Measurements from ENCODE around the gene TST. TPM values are rescaled to one million over a fixed set of nuclear protein-coding genes. Genes with fewer than 3 reads are reported as not detected.
"Not testable (repeated sequence)": the region's sequence is repeated elsewhere in the genome, so short reads cannot be mapped to it uniquely, and the experiment has no call there.

Gene TST
- total and polyA plus RNA-seq, 2 experiments from 2014 or later, result 17.2 to 44.5 TPM

DNA sequence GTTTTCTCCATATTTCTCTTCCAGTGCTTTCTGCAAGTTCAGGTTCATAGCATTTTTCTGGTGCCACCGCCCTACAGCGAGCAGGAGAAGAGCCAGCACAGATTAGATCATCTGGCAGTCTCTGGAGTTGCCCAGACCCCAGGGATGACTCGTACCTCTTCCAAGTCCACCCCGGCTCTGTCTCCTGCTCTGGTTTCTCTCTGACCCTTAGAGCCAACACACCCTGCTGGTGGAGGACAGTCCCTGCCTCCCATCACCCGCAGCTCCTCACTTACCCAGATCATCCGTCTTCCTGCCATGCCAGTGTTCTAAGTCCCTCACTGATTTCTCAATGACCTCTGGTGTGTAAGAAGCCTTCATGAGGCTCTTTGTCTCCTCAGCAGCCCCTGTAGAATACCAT, 28.0 kb downstream of the TST start:
- Histone ChIP-seq H4K20me1 (ENCODE audit: insufficient read depth) (no peaks in the 10 kb centered on the region), H3K4me2 (ENCODE audit: unreplicated experiment) (no peak overlapping the region), H3K4me1 (ENCODE audit: insufficient read depth) (no peaks in the 10 kb centered on the region), H3K4me3 (no peak overlapping the region), H3K79me2 (ENCODE audit: insufficient read depth) (no peaks in the 10 kb centered on the region), H3K9me2 (ENCODE audit: insufficient read depth) (no peaks in the 10 kb centered on the region), H3K36me3 (ENCODE audit: low read depth) (no peaks in the 10 kb centered on the region), H3K27ac (no peak overlapping the region), H2AFZ (no peak overlapping the region), H3K9me3 (ENCODE audit: low read depth) (no peaks in the 10 kb centered on the region), H3K27me3 (replicated peaks; ENCODE audit: insufficient read depth) (peaks cover 55% of the 10 kb centered on the region), H3F3A (ENCODE audit: insufficient read depth) (no peaks in the 10 kb centered on the region), H3K9ac (no peak overlapping the region)
- 35 to 41% methylated on average over 5 to 6 of the region's 6 CpGs for WGBS, 2 experiments (ENCODE audit: low coverage in 1 of 2, low lambda C conversion rate in 2 of 2, missing lambda C conversion rate in 2 of 2)
- TF ChIP-seq EZH2phosphoT487 (IDR thresholded peaks at IDR 0.05; ENCODE audit: insufficient read depth, low read depth), result no peak
- no peak for TF ChIP-seq EZH2 (IDR thresholded peaks at IDR 0.05; ENCODE audit: insufficient read depth, poor library complexity, severe bottlenecking)
- DNase-seq, result no peak
- in situ Hi-C loops (cut with MboI), result no loop called here

DNA sequence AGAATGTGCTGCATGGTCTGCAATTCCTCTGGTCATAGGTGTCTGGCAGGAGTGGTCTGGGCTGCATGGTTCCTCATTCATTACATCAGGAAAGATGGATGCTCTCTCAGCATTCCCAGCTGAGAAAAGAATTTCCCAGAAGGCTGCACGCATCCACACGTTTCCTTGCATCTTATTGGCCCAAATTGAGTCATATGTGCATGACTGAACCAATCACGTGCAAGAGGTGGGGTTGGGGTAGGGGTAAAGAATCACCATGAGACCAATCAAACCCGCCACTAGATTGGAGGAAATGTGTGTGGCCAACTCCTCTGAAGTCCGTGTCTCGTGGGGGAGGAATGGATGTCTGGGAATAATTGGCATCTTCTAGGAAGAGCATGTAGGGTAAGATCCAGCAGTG, 28.8 kb downstream of the TST start:
- Histone ChIP-seq H3K27ac (no peak overlapping the region), H3K9me3 (ENCODE audit: low read depth) (no peaks in the 10 kb centered on the region), H3K27me3 (replicated peaks; ENCODE audit: insufficient read depth) (peaks cover 47% of the 10 kb centered on the region), H3F3A (ENCODE audit: insufficient read depth) (no peaks in the 10 kb centered on the region), H3K36me3 (ENCODE audit: low read depth) (no peaks in the 10 kb centered on the region), H3K4me2 (ENCODE audit: unreplicated experiment) (no peak overlapping the region), H2AFZ (no peak overlapping the region), H3K9me2 (ENCODE audit: insufficient read depth) (no peaks in the 10 kb centered on the region), H4K20me1 (ENCODE audit: insufficient read depth) (no peaks in the 10 kb centered on the region), H3K4me1 (ENCODE audit: insufficient read depth) (no peaks in the 10 kb centered on the region), H3K4me3 (no peak overlapping the region), H3K79me2 (ENCODE audit: insufficient read depth) (no peaks in the 10 kb centered on the region), H3K9ac (no peak overlapping the region)
- no peak for DNase-seq
- WGBS, 2 experiments (ENCODE audit: low coverage in 1 of 2, low lambda C conversion rate in 2 of 2, missing lambda C conversion rate in 2 of 2), result 43 to 51% methylated on average over 6 of the region's 6 CpGs
- in situ Hi-C loops (cut with MboI), result no loop called here
- TF ChIP-seq EZH2phosphoT487 (IDR thresholded peaks at IDR 0.05; ENCODE audit: insufficient read depth, low read depth), result no peak
- no peak for TF ChIP-seq EZH2 (IDR thresholded peaks at IDR 0.05; ENCODE audit: insufficient read depth, poor library complexity, severe bottlenecking)

DNA sequence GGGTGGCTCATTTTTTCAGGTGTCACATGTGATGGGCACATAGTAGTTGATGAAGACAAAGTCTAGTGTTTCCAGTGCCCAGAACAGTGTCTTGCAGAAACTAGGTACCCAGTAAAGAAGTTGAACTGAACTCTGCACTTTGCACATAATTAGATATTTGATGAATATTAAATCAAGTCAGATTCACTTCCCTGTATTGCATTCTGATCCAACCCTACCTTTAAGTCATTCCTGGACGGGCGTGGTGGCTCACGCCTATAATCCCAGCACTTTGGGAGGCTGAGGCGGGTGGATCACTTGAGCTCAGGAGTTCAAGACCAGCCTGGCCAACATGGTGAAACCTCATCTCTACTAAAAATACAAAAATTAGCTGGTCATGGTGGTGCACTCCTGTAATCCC, 30.2 kb downstream of the TST start:
- H2AFZ ChIP-seq; H3K9me2 ChIP-seq (ENCODE audit: insufficient read depth); H3K79me2 ChIP-seq (ENCODE audit: insufficient read depth); H3K36me3 ChIP-seq (ENCODE audit: low read depth); H3F3A ChIP-seq (ENCODE audit: insufficient read depth); DNase-seq; H3K9me3 ChIP-seq (ENCODE audit: low read depth); H3K4me3 ChIP-seq; H4K20me1 ChIP-seq (ENCODE audit: insufficient read depth); H3K4me2 ChIP-seq (ENCODE audit: unreplicated experiment); H3K9ac ChIP-seq; H3K27ac ChIP-seq; H3K4me1 ChIP-seq (ENCODE audit: insufficient read depth): not testable (repeated sequence)
- peaks cover 47% of the 10 kb centered on the region for H3K27me3 ChIP-seq (replicated peaks; ENCODE audit: insufficient read depth)
- in situ Hi-C loops (cut with MboI), result loop anchor here (10.0 kb wide), 1 partner anchor 204 kb away; no protein-coding TSS in a partner anchor
- WGBS, 2 experiments (ENCODE audit: low coverage in 1 of 2, low lambda C conversion rate in 2 of 2, missing lambda C conversion rate in 2 of 2), result 73 to 78% methylated on average over 4 of the region's 4 CpGs

DNA sequence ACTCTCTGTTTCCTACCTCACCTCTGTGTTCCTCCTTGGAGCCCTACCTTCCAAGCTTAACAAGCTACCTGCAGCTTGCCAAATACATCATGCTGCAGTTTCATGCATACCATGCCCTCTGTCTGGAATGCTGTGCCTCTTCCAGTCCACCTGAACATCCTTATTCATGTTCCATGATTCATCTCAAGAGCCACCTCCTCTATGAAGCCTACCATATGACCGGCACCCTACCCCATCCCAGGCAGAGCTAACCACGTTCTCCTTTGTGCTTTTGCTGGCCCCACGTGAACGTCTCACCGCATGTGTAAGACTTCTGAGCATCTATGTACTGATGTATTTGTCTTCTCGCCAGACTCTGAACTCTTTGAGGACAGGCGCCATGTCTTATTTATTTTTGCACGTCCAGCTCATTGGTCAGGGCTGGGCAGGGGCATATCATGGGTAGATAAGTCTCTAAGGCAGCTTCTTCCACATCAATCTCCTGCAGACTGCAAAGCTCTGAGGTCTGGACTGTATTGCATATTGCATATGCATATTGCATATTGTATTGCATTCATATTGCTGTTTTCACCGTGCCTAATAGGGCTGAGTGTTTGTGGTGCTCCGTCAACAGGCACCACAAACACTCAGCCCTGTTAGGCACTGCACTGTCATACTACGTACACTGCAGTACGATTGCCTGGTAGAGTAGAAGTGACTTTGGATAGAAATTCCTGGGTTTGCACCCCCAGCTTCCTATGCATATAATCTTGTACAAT, 31.0 kb downstream of the TST start:
- no peak overlapping the region for H2AFZ ChIP-seq
- DNase-seq, result no peak
- H3K4me3 ChIP-seq, result no peak overlapping the region
- 26 to 31% methylated on average over 12 of the region's 12 CpGs for WGBS, 2 experiments (ENCODE audit: low coverage in 1 of 2, low lambda C conversion rate in 2 of 2, missing lambda C conversion rate in 2 of 2)
- H4K20me1 ChIP-seq (ENCODE audit: insufficient read depth), result no peaks in the 10 kb centered on the region
- no peaks in the 10 kb centered on the region for H3K9me2 ChIP-seq (ENCODE audit: insufficient read depth)
- no peaks in the 10 kb centered on the region for H3K4me1 ChIP-seq (ENCODE audit: insufficient read depth)
- H3F3A ChIP-seq (ENCODE audit: insufficient read depth), result no peaks in the 10 kb centered on the region
- H3K9me3 ChIP-seq (ENCODE audit: low read depth), result no peaks in the 10 kb centered on the region
- no peaks in the 10 kb centered on the region for H3K36me3 ChIP-seq (ENCODE audit: low read depth)
- in situ Hi-C loops (cut with MboI), result loop anchor here (10.0 kb wide), 1 partner anchor 203 kb away; no protein-coding TSS in a partner anchor
- H3K9ac ChIP-seq, result no peak overlapping the region
- H3K27ac ChIP-seq, result no peak overlapping the region
- H3K4me2 ChIP-seq (ENCODE audit: unreplicated experiment), result no peak overlapping the region
- peaks cover 43% of the 10 kb centered on the region for H3K27me3 ChIP-seq (replicated peaks; ENCODE audit: insufficient read depth)
- H3K79me2 ChIP-seq (ENCODE audit: insufficient read depth), result no peaks in the 10 kb centered on the region
- TF ChIP-seq EZH2 (IDR thresholded peaks at IDR 0.05; ENCODE audit: insufficient read depth, poor library complexity, severe bottlenecking) (no peak), EZH2phosphoT487 (IDR thresholded peaks at IDR 0.05; ENCODE audit: insufficient read depth, low read depth) (no peak)
